Fibroblast of pulmonary artery (primary cell): ENCODE data around the gene VCL.
"Not testable (repeated sequence)": the region's sequence is repeated elsewhere in the genome, so short reads cannot be mapped to it uniquely, and the experiment has no call there.

ENCODE experiments used
- DNase-seq: peaks from one replicate; pipeline ENCODE4 v3.0.0-alpha.2; 2010; ENCODE audit warnings: low read depth
- H3K4me3 ChIP-seq: replicated peaks from 2 replicates; pipeline ENCODE4 v1.5.1; 2011; ENCODE audit warnings: low read depth, mild to moderate bottlenecking, control low read depth, low read length, moderate library complexity
- CTCF ChIP-seq: IDR thresholded peaks from 2 replicates; pipeline ENCODE4 v1.5.1; 2011; ENCODE audit warnings: mild to moderate bottlenecking, control low read depth, low read length, inconsistent platforms; ENCODE audit errors: missing control alignments

The VCL gene

GRCh38 chr10:74133923-74134820, 136.3 kb downstream of the VCL start:
- DNase-seq, result no peak
- H3K4me3 ChIP-seq, result no peak overlapping the region
- TF ChIP-seq CTCF, result no peak

- no peak overlapping the region for H3K4me3 ChIP-seq
- DNase-seq, result no peak
- TF ChIP-seq CTCF, result no peak
These were observed 137.5 kb downstream of the VCL start for GRCh38 chr10:74135452-74135851.

- DNase-seq, result no peak
- TF ChIP-seq CTCF, result no peak
These were observed 140.1 kb downstream of the VCL start for GRCh38 chr10:74137992-74138391.

GRCh38 chr10:74138596-74138995, 140.7 kb downstream of the VCL start:
- DNase-seq, result not testable (repeated sequence)

More at GRCh38 chr10:74137992-74138391, 140.1 kb downstream of the VCL start:
- no peak overlapping the region for H3K4me3 ChIP-seq

GRCh38 chr10:74139981-74140380, 142.1 kb downstream of the VCL start:
- H3K4me3 ChIP-seq, result no peak overlapping the region
- DNase-seq, result no peak
- no peak for TF ChIP-seq CTCF

More at GRCh38 chr10:74138596-74138995, 140.7 kb downstream of the VCL start:
- H3K4me3 ChIP-seq, result not testable (repeated sequence)

GRCh38 chr10:74140553-74140952, 142.6 kb downstream of the VCL start:
- H3K4me3 ChIP-seq, result no peak overlapping the region
- TF ChIP-seq CTCF, result no peak
- DNase-seq, result no peak

GRCh38 chr10:74145133-74145532, 147.2 kb downstream of the VCL start:
- TF ChIP-seq CTCF, result no peak
- peak; percentile 84 for DNase-seq
- H3K4me3 ChIP-seq, result no peak overlapping the region

- H3K4me3 ChIP-seq, DNase-seq: not testable (repeated sequence)
These were observed 149.1 kb downstream of the VCL start for GRCh38 chr10:74146980-74147379.
